Tibial nerve (tissue), 4 donors: Measurements from ENCODE around the gene ITGA3. TPM values are rescaled to one million over a fixed set of nuclear protein-coding genes. Genes with fewer than 3 reads are reported as not detected.

Experiments
- DNase-seq, 2 donors: peaks; one replicate each; pipeline ENCODE4 v3.0.0-alpha.2; 2019; ENCODE audit warnings: low spot score in 2 of 2
- H3K27ac ChIP-seq, 4 donors: fragments of 200-600 bp; sonication (generic) in 3 of 4; one replicate each; pipeline ENCODE4 v1.5.1; 2017 to 2019; ENCODE audit warnings: mild to moderate bottlenecking in 1 of 4
- H3K27me3 ChIP-seq, 2 donors: fragments of 200-600 bp; sonication (generic) in 1 of 2; one replicate each; pipeline versions ENCODE4 v1.5.1 to v1.6.0; 2017 to 2019
- H3K36me3 ChIP-seq, 3 donors: fragments of 200-600 bp; sonication (generic); one replicate each; pipeline ENCODE4 v1.5.1; 2018 to 2019
- H3K4me1 ChIP-seq, 4 donors: fragments of 200-600 bp; sonication (generic) in 3 of 4; one replicate each; pipeline ENCODE4 v1.5.1; 2017 to 2019
- H3K4me3 ChIP-seq, 4 donors: fragments of 200-600 bp; sonication (generic) in 3 of 4; one replicate each; pipeline ENCODE4 v1.5.1; 2017 to 2019; ENCODE audit warnings: mild to moderate bottlenecking in 1 of 4, moderate library complexity in 1 of 4
- H3K9me3 ChIP-seq, 4 donors: fragments of 200-600 bp; sonication (generic) in 3 of 4; one replicate each; pipeline ENCODE4 v1.5.1; 2017 to 2019
- CTCF ChIP-seq, 5 experiments: fragments of 200-600 bp in 3 of 5; fragments of 450-650 bp in 2 of 5; sonication (generic) in 3 of 5; IDR thresholded peaks; one replicate each; pipeline ENCODE4 v1.5.1; 2016 to 2019; ENCODE audit warnings: antibody characterized with exemption in 5 of 5, mild to moderate bottlenecking in 3 of 5, moderate library complexity in 2 of 5
- EP300 ChIP-seq, 2 donors: sonication (generic); formaldehyde crosslinking; IDR thresholded peaks; one replicate each; pipeline ENCODE4 v1.6.1; 2017; ENCODE audit warnings: antibody characterized with exemption in 2 of 2, mild to moderate bottlenecking in 1 of 2
- POLR2A ChIP-seq, 2 donors: fragments of 450-650 bp; IDR thresholded peaks; one replicate each; pipeline ENCODE4 v1.6.1; 2017; ENCODE audit warnings: antibody characterized with exemption in 2 of 2, mild to moderate bottlenecking in 2 of 2, moderate library complexity in 2 of 2
- WGBS, 2 donors: methylation state at CpG; one replicate each; pipeline ENCODE4 v1.1.5; 2018; 5-methylcytosine and 5-hydroxymethylcytosine counted together
- total RNA-seq, 4 donors: library from RNA; depleted of rRNA; stranded (reverse); fragments of >200 nt; gene quantifications; one replicate each; pipeline ENCODE4 v1.1.0, GENCODE V29; 2016

The ITGA3 gene
- total RNA-seq, 4 donors from 2014 or later, result 59.2 to 85.7 (median 69.1) TPM

GRCh38 chr17:50102164-50102991 is 46.5 kb downstream of the ITGA3 start:
- no peak for DNase-seq
- H3K4me1 ChIP-seq, result peaks cover 0 to 73% (median 47%) of the 10 kb centered on the region in 4 donors
- WGBS, 2 donors, result 58 to 68% methylated on average over 9 to 11 of the region's 15 CpGs

GRCh38 chr17:50103252-50103651 is 47.3 kb downstream of the ITGA3 start:
- peak overlapping the region; percentile 77 to 96 (median 91) for H3K27ac ChIP-seq
- DNase-seq, result no peak
- H3K9me3 ChIP-seq, result no peaks in the 10 kb centered on the region
- peaks cover 0 to 64% (median 0%) of the 10 kb centered on the region in 3 donors for H3K36me3 ChIP-seq
- peaks cover 0 to 65% (median 40%) of the 10 kb centered on the region in 4 donors for H3K4me1 ChIP-seq
- 52 to 67% methylated on average over 2 of the region's 2 CpGs for WGBS, 2 donors
- H3K27me3 ChIP-seq, result no peaks in the 10 kb centered on the region
- no peak overlapping the region for H3K4me3 ChIP-seq
- TF ChIP-seq POLR2A (IDR thresholded peaks at IDR 0.05) (no peak), CTCF (IDR thresholded peaks at IDR 0.05) (no peak), EP300 (IDR thresholded peaks at IDR 0.05) (no peak)

More at GRCh38 chr17:50102164-50102991, 46.5 kb downstream of the ITGA3 start:
- TF ChIP-seq CTCF (IDR thresholded peaks at IDR 0.05) (peak in 1 of 5 experiments; percentile 21), POLR2A (IDR thresholded peaks at IDR 0.05) (peak in 1 of 2 donors; percentile 44), EP300 (IDR thresholded peaks at IDR 0.05) (peak in 1 of 2 donors; percentile 60)
- Histone ChIP-seq H3K4me3 (peak overlapping the region in 2 of 4 donors; percentile 10 to 22), H3K27ac (peak overlapping the region; percentile 77 to 96 (median 91)), H3K27me3 (no peaks in the 10 kb centered on the region), H3K36me3 (peaks cover 0 to 64% (median 0%) of the 10 kb centered on the region in 3 donors), H3K9me3 (no peaks in the 10 kb centered on the region)

GRCh38 chr17:50103941-50104340 is 48.0 kb downstream of the ITGA3 start:
- Histone ChIP-seq H3K4me3 (no peak overlapping the region), H3K4me1 (peaks cover 0 to 58% (median 37%) of the 10 kb centered on the region in 4 donors), H3K36me3 (peaks cover 0 to 64% (median 0%) of the 10 kb centered on the region in 3 donors), H3K27ac (peak overlapping the region in 2 of 4 donors; percentile 94 to 96), H3K9me3 (no peaks in the 10 kb centered on the region), H3K27me3 (no peaks in the 10 kb centered on the region)
- DNase-seq, result no peak
- WGBS, 2 donors, result 90 to 100% methylated on average over 3 to 5 of the region's 5 CpGs
- TF ChIP-seq POLR2A (IDR thresholded peaks at IDR 0.05), result no peak
- no peak for TF ChIP-seq CTCF (IDR thresholded peaks at IDR 0.05)
- TF ChIP-seq EP300 (IDR thresholded peaks at IDR 0.05), result no peak

DNA sequence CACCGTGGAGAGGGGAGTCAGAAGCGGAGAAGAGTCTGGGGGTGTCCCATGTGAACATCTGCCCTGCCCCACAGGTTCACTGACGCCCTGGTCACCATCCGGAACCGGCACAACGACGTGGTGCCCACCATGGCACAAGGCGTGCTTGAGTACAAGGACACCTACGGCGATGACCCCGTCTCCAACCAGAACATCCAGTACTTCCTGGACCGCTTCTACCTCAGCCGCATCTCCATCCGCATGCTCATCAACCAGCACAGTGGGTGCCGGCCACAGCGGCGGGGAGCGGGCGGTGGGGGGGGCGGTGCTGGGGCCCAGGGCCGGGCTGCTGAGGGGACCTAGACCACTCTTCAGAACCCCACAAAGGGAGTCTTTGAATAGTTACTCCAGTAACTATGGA is 49.9 kb downstream of the ITGA3 start:
- H3K9me3 ChIP-seq, result no peaks in the 10 kb centered on the region
- no peak overlapping the region for H3K4me3 ChIP-seq
- no peak overlapping the region for H3K27ac ChIP-seq
- H3K4me1 ChIP-seq, result peaks cover 0 to 40% (median 24%) of the 10 kb centered on the region in 4 donors
- DNase-seq, result no peak
- H3K27me3 ChIP-seq, result no peaks in the 10 kb centered on the region
- TF ChIP-seq EP300 (IDR thresholded peaks at IDR 0.05), result no peak
- TF ChIP-seq CTCF (IDR thresholded peaks at IDR 0.05), result no peak
- no peak for TF ChIP-seq POLR2A (IDR thresholded peaks at IDR 0.05)
- peaks cover 0 to 69% (median 0%) of the 10 kb centered on the region in 3 donors for H3K36me3 ChIP-seq
- 79 to 83% methylated on average over 21 of the region's 21 CpGs for WGBS, 2 donors
